IPS DF 6.9 (cell line): ENCODE results near the gene MYNN.

ENCODE experiments used
- DNase-seq: peaks from one replicate; pipeline ENCODE4 v3.0.0-alpha.2; 2013; ENCODE audit warnings: low read depth, low spot score
- H3K27ac ChIP-seq: one replicate; pipeline ENCODE4 v1.5.1; 2013; ENCODE audit warnings: low read length, control low read depth
- H3K27me3 ChIP-seq: 2 replicates; pipeline ENCODE4 v1.6.1; 2013; ENCODE audit warnings: mild to moderate bottlenecking, low read length; ENCODE audit not compliant: control insufficient read depth, insufficient read depth
- H3K36me3 ChIP-seq: 2 replicates; pipeline ENCODE4 v1.6.1; 2013; ENCODE audit warnings: low read length; ENCODE audit not compliant: control insufficient read depth, insufficient read depth
- H3K4me1 ChIP-seq: 2 replicates; pipeline ENCODE4 v1.6.1; 2013; ENCODE audit warnings: low read length; ENCODE audit not compliant: control insufficient read depth, insufficient read depth
- H3K4me3 ChIP-seq: 2 replicates; pipeline ENCODE4 v1.5.1; 2013; ENCODE audit warnings: mild to moderate bottlenecking, low read length
- H3K9me3 ChIP-seq: 2 replicates; pipeline ENCODE4 v1.6.1; 2013; ENCODE audit warnings: low read length, inconsistent platforms; ENCODE audit not compliant: control insufficient read depth, insufficient read depth
- WGBS: extraction: QIAGEN DNeasy Blood & Tissue Kit; methylation state at CpG from one replicate; pipeline ENCODE4 v1.1.7; 2013; ENCODE audit warnings: mixed read lengths, missing lambda C conversion rate; ENCODE audit not compliant: insufficient read length, insufficient coverage; 5-methylcytosine and 5-hydroxymethylcytosine counted together

Gene MYNN

DNA sequence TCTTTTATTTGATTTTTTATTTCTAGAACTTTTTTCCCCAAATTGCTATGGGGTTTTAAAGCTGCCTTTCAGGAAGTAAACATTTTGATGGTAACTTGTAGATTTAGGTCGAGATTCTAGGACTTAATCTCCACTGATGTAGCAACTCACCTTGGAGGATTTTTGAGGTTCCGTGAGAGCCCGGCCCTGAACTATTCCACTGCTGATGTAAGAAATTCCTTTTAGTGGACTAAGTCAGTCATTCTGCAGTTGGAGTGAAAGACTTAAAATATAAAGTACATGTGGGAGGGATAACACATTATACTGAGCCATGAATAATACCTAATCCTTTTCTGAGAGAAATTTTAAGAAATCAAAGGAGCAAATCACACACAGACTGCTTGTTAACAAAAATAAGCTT lies 52.1 kb downstream of the MYNN start:
- no CpG with 5 or more reads among the region's 3 CpGs for WGBS
- Histone ChIP-seq H3K4me1 (no peaks in the 10 kb centered on the region), H3K27ac (no peak overlapping the region), H3K4me3 (no peak overlapping the region), H3K36me3 (no peaks in the 10 kb centered on the region), H3K9me3 (no peaks in the 10 kb centered on the region), H3K27me3 (no peaks in the 10 kb centered on the region)
- DNase-seq = no peak

GRCh38 chr3:169827712-169828111 lies 54.5 kb downstream of the MYNN start:
- WGBS = no CpG with 5 or more reads among the region's 4 CpGs
- H3K36me3 ChIP-seq = no peaks in the 10 kb centered on the region
- no peak overlapping the region for H3K4me3 ChIP-seq
- no peak overlapping the region for H3K27ac ChIP-seq
- no peaks in the 10 kb centered on the region for H3K27me3 ChIP-seq
- no peaks in the 10 kb centered on the region for H3K4me1 ChIP-seq
- no peak for DNase-seq
- no peaks in the 10 kb centered on the region for H3K9me3 ChIP-seq

GRCh38 chr3:169835533-169835932 lies 62.3 kb downstream of the MYNN start:
- DNase-seq = no peak
- Histone ChIP-seq H3K4me1 (no peaks in the 10 kb centered on the region), H3K27ac (no peak overlapping the region), H3K27me3 (no peaks in the 10 kb centered on the region), H3K36me3 (no peaks in the 10 kb centered on the region), H3K9me3 (no peaks in the 10 kb centered on the region), H3K4me3 (no peak overlapping the region)
- no CpG with 5 or more reads among the region's 1 CpG for WGBS

- no peak for DNase-seq
- no CpG with 5 or more reads among the region's 5 CpGs for WGBS
- H3K36me3 ChIP-seq = no peaks in the 10 kb centered on the region
Measured at GRCh38 chr3:169836078-169836941, 63.1 kb downstream of the MYNN start.

GRCh38 chr3:169836942-169837275 lies 63.7 kb downstream of the MYNN start:
- Histone ChIP-seq H3K27me3 (no peaks in the 10 kb centered on the region), H3K4me1 (no peaks in the 10 kb centered on the region), H3K4me3 (no peak overlapping the region), H3K9me3 (no peaks in the 10 kb centered on the region), H3K27ac (no peak overlapping the region), H3K36me3 (no peaks in the 10 kb centered on the region)
- no CpG with 5 or more reads among the region's 3 CpGs for WGBS
- DNase-seq = no peak

More at GRCh38 chr3:169836078-169836941, 63.1 kb downstream of the MYNN start:
- H3K4me3 ChIP-seq = no peak overlapping the region
- H3K9me3 ChIP-seq = no peaks in the 10 kb centered on the region
- no peak overlapping the region for H3K27ac ChIP-seq
- H3K27me3 ChIP-seq = no peaks in the 10 kb centered on the region
- H3K4me1 ChIP-seq = no peaks in the 10 kb centered on the region

GRCh38 chr3:169838511-169839030 lies 65.4 kb downstream of the MYNN start:
- DNase-seq = no peak
- no CpG with 5 or more reads among the region's 1 CpG for WGBS

More at GRCh38 chr3:169838511-169839030, 65.4 kb downstream of the MYNN start:
- Histone ChIP-seq H3K27me3 (no peaks in the 10 kb centered on the region), H3K4me1 (no peaks in the 10 kb centered on the region), H3K4me3 (no peak overlapping the region), H3K9me3 (no peaks in the 10 kb centered on the region), H3K27ac (no peak overlapping the region), H3K36me3 (no peaks in the 10 kb centered on the region)
